GM18951 (cell line): ENCODE data around the gene KCNQ2.

Experiments
- POLR2A ChIP-seq: IDR thresholded peaks from 4 replicates; pipeline ENCODE4 v1.6.1; 2011; ENCODE audit warnings: mild to moderate bottlenecking; ENCODE audit not compliant: insufficient read length, insufficient read depth; ENCODE audit errors: extremely low read depth
- in situ Hi-C: fragments of 300-500 bp; cut with MboI; formaldehyde crosslinking; loops from one replicate; pipeline ENCODE4 v1.12.0; 2022; ENCODE audit warnings: low sequenced_read_pairs, mixed read lengths, inconsistent platforms; ENCODE audit not compliant: unreplicated experiment

The KCNQ2 gene

GRCh38 chr20:63443606-63444395, 28.7 kb downstream of the KCNQ2 start:
- in situ Hi-C loops = no loop called here

DNA sequence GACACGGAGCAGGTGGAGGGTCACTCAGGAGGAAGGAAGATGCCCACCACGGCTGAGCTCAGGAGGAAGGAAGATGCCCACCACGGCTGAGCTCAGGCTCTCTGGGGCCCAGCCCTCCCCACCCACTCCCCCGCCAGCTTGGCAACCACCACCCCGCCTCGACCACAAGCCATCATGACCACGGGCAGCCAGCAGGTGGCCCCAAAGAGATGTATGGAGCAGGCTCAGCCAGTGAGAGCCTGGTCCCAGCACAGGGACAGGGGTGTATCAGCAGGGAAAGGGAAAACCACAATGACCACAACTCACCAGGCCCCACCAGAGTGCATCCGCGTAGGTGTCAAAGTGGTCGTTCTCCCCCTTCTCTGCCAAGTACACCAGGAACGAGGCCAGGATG, 30.4 kb downstream of the KCNQ2 start:
- TF ChIP-seq POLR2A = no peak
- in situ Hi-C loops = no loop called here

More at GRCh38 chr20:63443606-63444395, 28.7 kb downstream of the KCNQ2 start:
- no peak for TF ChIP-seq POLR2A

DNA sequence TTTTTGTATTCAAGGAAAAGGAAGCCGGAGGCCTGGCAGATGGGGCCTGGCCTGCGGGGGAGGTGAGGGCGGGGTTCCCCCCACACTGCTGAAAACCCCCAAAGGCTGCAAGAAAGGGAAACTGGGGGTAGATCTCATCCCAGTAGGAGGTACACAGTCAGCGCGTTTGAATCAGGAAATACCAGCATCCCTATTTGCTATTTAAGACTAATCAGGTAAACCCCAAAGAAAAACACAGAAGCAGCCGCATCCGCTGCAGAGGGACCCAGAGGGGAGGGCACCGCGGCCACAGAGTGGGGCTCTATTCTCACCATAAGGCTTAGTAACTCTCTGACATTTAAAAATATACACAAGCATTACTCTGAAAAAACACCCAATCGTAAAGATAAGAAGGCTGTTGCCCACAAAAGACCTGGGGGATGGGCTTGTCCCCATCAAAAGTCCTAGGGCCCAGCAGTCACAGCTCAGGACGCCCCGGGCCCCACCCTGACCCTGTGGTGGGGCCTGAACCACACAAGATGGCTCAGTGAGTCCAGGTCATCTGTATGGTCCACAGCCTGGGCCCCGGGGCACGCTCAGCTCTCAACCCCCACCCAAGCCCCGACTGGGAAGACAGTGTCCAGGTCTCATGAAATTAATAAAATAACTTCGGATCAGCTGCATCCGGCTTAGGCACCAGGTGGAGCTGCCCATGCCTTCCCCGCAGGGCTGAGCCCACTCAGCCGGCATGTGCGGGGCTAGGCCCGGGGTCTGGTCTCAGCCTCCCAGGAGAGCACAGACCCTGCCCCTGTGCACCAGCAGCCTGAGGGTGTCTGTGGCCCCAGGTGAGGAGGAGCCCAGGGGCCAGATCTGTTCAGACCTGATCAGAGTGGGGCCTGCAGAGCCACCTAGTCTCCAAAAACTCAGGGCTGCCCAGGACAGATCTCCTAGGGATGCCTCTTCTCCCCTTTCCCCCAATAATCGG, 31.0 kb downstream of the KCNQ2 start:
- no peak for TF ChIP-seq POLR2A
- in situ Hi-C loops = no loop called here

DNA sequence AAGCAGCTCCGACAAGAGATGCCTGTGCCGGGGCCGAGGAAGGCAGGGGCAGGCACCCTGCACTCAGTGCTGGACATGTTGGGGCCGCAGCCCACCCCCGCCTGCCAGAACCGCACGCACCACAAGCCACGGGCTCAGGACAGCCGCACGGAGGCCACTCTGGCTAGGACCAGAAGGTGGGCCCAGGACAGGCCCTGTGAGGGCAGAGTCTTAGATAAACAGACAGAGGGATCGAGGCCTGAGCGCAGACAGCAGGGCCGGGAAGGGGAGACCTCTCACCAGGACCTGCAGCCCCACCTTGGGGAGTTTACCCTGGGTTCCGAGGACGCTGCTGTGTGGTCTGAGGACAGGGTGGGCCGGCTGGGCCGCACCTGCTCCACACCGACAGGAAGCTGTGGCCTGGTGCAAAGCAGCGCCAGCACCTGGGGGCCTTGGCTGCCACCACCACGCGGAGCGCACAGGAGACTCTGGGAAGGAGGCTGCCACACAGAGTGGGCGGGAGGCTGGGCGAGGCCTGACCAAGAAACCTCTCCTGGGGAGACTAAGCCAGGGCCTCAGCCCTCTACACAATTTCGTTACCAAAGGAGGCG, 32.0 kb downstream of the KCNQ2 start:
- TF ChIP-seq POLR2A = no peak
- in situ Hi-C loops = no loop called here

GRCh38 chr20:63439866-63440265, 32.6 kb downstream of the KCNQ2 start:
- no peak for TF ChIP-seq POLR2A
- in situ Hi-C loops = no loop called here

GRCh38 chr20:63438121-63438520, 34.3 kb downstream of the KCNQ2 start:
- in situ Hi-C loops = no loop called here
- TF ChIP-seq POLR2A = no peak

DNA sequence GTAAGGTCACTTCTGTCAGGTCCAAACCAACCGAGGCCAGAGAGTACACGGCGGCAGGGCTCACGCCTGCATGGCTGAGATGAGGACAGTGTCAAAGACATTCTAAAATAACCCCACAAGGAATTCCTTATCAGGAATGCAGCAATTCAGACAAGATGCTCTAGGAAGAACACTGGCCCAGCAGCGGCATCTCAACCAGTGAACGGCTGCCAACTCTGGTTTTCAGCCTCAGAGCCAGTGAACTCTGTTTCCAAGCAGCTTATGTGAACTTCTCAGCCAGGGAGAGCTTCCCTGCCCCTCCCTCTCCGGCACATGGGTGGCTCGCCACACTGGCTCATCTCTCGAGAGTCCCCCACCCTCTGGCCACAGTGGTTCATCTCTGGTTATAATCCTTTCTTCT, 36.9 kb downstream of the KCNQ2 start:
- TF ChIP-seq POLR2A = no peak

DNA sequence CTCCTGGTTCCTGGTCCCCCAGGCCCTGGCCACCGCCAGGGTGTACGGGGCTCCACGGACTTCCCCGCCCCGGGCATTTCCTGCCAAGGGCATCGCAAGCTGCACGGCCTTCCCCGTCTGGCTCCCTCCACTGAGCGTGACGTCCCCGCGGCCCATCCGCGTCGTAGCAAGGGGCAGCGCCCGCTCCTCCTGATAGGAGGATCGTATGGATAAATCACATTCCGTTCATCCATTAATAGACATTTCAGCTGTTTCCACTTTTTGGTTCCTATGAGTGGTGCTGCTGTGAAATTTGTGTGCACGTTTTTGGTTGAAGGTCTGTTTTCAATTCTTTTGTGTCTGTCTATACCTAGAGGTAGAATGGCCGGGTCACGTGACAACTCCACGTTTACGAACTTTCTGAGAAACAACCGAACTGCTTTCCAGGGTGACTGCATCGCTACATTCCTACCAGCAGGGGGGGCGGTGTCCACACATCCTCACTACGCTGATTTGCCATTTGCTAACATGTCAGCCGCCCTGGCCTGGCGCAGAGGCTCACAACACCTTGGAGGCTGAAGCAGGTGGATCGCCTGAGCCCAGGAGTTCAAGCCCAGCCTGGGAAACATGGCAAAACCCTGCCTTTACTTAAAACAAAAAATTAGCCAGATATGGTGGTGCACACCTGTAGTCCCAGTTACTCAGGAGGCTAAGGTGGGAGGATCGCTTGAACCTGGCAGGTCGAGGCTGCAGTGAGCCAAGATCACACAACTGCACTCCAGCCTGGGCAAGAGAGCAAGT, 37.7 kb downstream of the KCNQ2 start:
- in situ Hi-C loops = no loop called here
- TF ChIP-seq POLR2A = no peak

More for the DNA sequence above, 36.9 kb downstream of the KCNQ2 start:
- in situ Hi-C loops = no loop called here

GRCh38 chr20:63433756-63434531, 38.5 kb downstream of the KCNQ2 start:
- in situ Hi-C loops = no loop called here
- no peak for TF ChIP-seq POLR2A

DNA sequence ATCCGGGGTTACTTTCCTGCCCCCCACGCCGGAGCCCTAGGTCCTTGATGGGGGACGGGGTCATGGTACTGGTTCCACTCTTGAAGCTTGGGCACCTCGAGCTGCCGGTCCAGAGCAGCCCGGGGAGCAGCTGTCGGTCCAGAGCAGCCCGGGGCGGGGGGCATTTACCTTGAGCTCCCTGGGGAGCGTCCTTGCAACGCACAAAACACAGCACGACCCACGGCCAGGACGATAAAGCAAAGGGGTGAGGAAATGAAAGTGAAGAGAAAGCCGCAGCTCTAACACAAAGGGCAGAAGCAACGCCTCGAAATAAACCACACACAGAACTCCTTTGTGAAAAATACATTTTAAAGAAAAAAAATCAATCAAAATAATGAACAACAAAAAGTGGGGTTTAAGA, 39.1 kb downstream of the KCNQ2 start:
- in situ Hi-C loops = no loop called here
- TF ChIP-seq POLR2A = no peak

DNA sequence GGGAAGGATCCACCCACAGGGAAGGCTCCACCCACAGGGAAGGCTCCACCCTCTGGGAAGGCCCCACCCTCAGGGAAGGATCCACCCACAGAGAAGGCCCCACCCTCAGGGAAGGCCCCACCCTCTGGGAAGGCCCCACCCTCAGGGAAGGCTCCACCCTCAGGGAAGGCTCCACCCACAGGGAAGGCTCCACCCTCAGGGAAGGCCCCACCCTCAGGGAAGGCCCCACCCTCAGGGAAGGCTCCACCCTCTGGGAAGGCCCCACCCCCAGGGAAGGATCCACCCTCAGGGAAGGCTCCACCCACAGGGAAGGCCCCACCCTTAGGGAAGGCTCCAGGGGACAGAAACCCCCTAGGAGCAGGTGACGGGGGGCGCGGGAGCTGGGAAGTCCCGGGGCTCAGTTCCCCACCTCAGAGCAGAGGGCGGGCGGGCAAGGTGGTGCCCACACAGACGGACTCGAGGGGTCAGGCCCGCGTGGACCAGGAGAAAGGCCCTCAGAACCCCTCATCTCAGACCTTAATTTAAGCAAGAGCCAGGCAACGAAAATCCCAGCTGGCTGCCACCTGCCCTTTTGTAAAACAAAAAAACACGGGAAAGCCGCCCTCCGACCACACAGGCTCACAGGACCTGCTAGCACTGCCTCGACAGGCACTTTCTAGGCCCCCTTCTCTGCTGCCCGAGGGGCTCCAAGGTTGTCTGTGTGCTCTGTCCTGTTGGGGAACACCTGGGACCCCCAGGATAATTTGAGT, 39.7 kb downstream of the KCNQ2 start:
- in situ Hi-C loops = no loop called here
- TF ChIP-seq POLR2A = no peak
